Fibroblast of the aortic adventitia (primary cell): ENCODE results near the gene FHDC1. TPM values are rescaled to one million over a fixed set of nuclear protein-coding genes. Genes with fewer than 3 reads are reported as not detected.

ENCODE experiments used
- DNase-seq: peaks from one replicate; pipeline ENCODE4 v3.0.0-alpha.2; 2010; ENCODE audit warnings: low read depth
- H3K4me3 ChIP-seq: 2 replicates; pipeline ENCODE4 v1.5.1; 2011; ENCODE audit warnings: low read depth, mild to moderate bottlenecking, control low read depth, low read length, moderate library complexity
- total RNA-seq: library from RNA; depleted of rRNA; stranded (reverse); fragments of >200 nt; gene quantifications from 2 replicates; pipeline ENCODE4 v1.2.3, GENCODE V29; 2012; ENCODE audit warnings: low replicate concordance
- TF ChIP-seq, protein P1 (sequence below): IDR thresholded peaks from 2 replicates; pipeline ENCODE4 v1.5.1; 2011; ENCODE audit warnings: mild to moderate bottlenecking, low read length, control low read depth, inconsistent platforms; ENCODE audit not compliant: insufficient read depth

The FHDC1 gene
- total RNA-seq, 1 donor = 0.09 TPM

DNA sequence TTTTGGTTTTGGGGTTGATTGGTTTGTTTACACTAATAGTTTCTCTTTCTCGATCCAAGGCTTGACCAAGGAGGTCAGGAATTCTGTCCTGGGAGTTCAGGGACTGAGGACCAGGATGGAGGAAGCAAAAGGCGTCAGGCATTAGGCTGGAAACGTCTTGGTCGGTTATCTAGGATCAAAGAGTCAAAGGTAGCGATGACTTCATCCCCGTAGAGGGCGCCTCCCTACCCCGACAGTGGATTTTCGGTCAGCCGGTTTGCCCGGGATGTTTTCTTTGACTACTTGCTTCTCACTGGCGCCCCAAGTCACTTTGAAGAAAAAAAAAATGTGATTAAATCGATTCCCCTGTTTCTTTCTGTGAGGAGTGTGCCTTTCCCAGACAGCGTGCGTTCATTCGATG, 980 bp upstream of the FHDC1 start:
- TF ChIP-seq, protein P1, sequence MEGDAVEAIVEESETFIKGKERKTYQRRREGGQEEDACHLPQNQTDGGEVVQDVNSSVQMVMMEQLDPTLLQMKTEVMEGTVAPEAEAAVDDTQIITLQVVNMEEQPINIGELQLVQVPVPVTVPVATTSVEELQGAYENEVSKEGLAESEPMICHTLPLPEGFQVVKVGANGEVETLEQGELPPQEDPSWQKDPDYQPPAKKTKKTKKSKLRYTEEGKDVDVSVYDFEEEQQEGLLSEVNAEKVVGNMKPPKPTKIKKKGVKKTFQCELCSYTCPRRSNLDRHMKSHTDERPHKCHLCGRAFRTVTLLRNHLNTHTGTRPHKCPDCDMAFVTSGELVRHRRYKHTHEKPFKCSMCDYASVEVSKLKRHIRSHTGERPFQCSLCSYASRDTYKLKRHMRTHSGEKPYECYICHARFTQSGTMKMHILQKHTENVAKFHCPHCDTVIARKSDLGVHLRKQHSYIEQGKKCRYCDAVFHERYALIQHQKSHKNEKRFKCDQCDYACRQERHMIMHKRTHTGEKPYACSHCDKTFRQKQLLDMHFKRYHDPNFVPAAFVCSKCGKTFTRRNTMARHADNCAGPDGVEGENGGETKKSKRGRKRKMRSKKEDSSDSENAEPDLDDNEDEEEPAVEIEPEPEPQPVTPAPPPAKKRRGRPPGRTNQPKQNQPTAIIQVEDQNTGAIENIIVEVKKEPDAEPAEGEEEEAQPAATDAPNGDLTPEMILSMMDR = no peak
- no peak for DNase-seq
- H3K4me3 ChIP-seq = no peak overlapping the region

DNA sequence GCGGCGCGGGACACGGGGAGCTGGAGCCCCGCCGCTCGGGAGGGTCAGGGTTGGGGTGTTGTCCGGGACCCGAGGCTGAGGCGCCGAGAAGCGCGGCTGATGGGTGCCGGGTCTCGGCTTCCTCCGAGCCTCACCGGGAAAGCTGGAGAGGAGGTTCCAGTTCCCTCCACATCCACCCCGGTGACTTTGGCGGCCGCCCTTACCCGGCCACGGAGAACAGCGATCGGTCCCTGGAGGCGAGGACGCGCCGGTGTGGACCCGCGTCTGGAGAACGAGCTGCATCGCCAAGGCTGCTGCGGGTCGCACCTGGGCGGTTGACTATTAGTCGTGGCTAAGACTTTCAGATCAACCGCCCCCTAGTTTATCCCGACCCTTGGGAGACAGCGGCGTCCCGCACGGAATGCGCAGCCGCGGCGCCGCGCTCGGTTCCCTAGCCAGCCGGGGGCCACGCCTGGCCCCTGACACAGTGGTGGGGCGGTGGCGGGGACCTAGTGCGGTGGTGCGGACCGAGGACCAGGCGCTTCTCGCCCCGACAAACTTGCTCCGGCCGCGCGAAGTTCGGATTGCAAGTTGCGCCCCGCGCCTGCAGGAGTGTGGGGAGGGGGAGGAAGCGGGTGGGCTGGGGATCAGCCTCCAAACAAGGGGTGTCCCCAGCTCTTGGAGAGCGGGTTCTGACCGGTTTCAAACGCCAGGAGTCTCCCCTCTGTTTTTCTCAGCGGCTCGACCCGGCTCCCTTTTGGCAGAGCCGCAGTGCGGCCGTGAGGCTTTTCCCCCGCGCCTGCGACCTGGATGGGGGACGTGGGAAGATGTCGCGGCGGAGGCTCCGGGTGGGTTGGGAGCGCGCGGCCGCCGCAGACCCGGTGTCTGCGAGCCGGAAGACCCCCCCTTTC, 568 bp downstream of the FHDC1 start:
- DNase-seq = peak; percentile 12

DNA sequence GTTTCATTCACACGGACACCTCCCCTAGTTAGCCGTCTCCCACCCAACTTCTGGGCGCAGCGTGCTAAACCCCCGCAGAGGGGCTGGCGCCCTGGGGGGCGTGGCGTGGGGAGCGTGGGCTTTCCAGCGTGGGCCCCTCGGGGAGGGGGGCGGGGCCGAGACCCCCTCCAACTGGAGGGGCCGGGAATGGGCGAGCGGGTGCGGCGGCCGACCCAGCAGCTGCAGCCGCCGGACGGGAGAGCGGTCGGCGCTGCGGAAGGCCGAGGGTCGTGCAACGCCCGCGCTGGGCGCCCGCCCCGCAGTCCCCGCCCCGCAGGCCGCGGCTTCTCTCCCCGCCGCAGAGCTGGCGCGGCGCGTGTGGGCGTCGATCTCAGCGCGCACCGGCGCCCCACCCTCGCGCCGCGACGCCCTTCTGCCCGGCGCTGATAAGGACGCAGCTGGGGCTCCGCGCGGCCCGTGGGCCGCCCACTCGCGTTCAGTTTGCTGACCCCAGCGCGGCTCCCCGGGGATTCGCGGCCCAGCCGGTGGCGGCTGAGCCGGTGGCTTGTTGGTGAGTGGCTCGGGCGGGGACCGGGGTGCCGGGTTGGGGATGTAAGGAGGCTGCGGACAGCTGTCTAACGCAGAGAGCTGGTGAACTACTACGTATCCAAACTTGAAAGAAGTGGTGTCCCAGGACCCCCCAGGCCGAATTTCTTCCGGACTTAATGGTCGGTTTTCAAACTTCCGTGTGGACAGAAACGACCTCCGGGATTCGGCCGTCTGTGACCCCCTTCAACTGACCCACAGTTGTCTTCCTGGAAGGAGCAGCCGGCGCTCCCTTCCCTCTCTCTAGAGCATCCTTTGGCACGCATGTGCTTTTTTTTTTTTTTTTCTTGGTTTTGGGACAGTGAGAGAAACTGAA, 1.5 kb downstream of the FHDC1 start:
- peak overlapping the region; percentile 62 for H3K4me3 ChIP-seq
- TF ChIP-seq, protein P1 = no peak
- DNase-seq = peak; percentile 33

More for the DNA sequence above, 568 bp downstream of the FHDC1 start:
- TF ChIP-seq, protein P1 = no peak
- peak overlapping the region; percentile 62 for H3K4me3 ChIP-seq

GRCh38 chr4:152938237-152938947, 2.3 kb downstream of the FHDC1 start:
- peak overlapping the region; percentile 62 for H3K4me3 ChIP-seq
- DNase-seq = no peak
- TF ChIP-seq, protein P1 = no peak

GRCh38 chr4:152939621-152940020, 3.5 kb downstream of the FHDC1 start:
- TF ChIP-seq, protein P1 = no peak
- no peak overlapping the region for H3K4me3 ChIP-seq
- DNase-seq = no peak

DNA sequence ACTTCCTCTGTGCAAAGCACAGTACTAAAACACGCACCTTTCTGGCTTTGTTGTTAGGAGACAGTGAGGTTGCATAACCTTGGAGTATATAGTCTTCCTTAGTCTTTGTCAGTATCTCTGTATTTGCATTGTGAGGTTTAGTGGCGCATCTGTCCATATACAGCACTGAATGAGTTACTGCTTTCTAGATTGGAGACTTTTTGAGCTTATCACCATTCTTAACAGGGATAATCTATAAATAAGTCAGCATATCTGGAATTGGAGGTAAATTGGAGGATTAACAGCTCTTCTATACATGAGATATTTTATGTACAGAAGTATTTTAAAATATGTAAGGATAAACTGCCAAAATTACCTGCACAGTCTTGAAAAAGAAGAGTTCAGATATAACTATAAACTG, 4.3 kb downstream of the FHDC1 start:
- H3K4me3 ChIP-seq = no peak overlapping the region
- no peak for DNase-seq
- TF ChIP-seq, protein P1 = no peak
